SH-SY5Y (cell line): Measurements from ENCODE around the gene KLHDC4.

Experiments used
- GATA2 ChIP-seq: IDR thresholded peaks from 2 replicates; pipeline ENCODE4 v1.6.1; 2011; ENCODE audit warnings: mild to moderate bottlenecking, low read depth, low read length
- GATA3 ChIP-seq: IDR thresholded peaks from 2 replicates; pipeline ENCODE4 v1.6.1; 2011; ENCODE audit warnings: low read depth, mild to moderate bottlenecking, low read length, moderate library complexity

Gene KLHDC4

DNA sequence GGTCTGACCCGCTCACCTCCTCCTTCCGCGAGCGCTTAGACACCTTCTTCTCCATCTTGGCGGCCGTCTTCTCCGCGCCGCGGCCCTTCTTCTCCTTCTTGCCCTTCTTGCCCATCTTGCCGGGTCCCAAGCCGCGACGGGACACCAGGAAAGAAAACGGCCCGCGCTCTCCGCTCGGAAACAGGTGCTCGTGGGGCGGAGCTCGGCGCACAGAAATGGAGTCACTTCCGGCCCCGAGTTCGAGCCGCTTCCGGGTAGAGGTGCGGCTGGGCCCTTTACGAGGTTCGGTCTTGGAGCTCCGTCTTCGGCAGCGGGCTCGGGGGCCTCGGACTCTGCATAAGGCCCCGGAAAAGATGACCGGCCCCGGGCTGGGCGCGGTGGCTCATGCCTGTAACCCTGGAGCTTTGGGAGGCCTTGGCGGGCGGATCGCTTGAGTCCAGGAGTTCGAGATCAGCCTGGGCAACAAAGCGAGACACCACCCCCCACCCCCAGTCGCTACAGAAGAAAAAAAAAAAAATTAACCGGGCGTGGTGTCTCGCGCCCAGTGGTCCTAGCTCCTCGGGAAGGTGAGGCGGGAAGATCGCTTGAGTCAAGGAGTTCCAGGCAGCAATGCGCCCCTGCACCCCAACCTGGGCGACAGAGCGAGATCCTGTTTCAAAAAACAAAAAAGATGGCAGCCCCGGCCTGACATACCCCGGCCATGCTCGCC lies at the start of gene KLHDC4:
KLHDC4 (minus strand) TSS at position 211 of the 709 bp plus-strand sequence; CDS start at position 115, 96 bp downstream.
- TF ChIP-seq GATA3 = no peak
- no peak for TF ChIP-seq GATA2

DNA sequence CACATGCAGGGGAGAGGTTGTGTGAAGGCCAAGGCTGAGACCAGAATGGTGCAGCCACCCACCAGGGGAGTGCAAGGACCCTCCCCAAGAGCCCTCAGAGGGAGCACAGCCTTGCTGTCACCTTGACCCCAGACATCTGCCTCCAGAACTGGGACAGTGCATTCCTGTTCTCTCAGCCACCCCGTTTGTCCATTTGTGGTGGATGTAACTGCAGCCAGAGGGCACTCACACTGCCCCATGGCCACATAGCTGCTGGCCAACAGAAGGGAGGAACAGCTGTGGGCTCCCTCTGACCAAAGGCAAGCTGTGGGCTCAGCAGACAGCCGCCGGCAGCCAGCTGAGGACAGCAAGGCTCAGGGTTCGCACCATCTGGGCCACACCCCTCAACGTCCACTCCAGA lies 49.8 kb upstream of the KLHDC4 start:
- TF ChIP-seq GATA3 = no peak
- no peak for TF ChIP-seq GATA2

DNA sequence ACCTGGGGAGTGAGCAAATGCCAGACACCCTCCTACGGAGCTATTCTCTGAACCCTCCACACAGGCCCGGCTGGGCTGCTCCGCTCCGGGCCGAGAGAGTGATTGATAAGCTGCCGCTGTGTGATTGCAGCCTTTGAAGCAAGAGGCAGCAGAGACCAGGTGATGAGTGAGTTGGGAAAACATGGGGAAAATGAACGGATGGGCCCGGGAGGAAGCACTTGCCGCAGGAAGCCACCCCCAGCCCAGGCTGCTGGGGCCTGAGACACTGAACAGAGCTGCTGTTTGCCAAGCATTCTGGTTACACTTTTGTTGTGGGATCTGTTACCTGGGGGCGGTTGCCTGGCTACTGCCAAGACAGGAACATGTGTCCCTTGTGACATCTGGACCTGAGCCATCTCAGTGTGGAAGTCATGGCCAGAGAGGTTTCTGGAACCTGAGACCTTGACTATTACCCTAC lies 46.4 kb upstream of the KLHDC4 start:
- no peak for TF ChIP-seq GATA3
- no peak for TF ChIP-seq GATA2

DNA sequence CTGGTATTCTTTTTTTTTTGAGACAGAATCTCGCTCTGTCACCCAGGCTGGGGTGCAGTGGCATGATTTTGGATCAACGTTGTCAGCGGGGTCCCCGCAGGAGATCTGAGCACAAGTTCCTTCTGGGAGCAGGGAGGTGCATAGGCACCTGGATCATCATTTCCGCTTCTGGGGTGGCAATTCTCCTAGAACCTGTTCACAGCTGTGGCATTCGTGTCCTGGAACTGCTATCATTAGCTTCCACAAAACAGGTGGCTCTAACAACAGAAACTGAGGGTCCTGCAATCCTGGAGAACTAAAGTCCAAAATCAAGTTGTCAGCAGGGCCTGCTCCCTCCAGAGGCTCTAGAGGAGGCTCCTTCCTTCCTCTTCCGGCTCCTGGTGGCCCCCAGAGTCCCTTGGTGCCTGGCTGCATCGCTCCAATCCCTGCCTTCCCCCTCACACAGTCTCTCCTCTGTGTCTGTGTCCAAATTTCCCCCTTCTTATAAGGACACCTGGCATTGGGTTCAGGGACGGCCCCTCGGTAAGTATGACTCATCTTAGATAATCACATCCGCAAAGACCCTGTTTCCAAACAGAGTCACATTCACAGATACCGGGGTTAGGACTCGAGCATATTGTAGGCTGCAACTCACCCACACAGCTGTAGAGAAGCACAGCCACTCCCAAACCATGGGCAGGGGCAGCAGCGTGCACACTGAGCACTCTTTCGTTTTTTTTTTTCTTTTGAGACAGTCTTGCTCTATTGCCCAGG lies 43.5 kb upstream of the KLHDC4 start:
- TF ChIP-seq GATA2 = no peak
- TF ChIP-seq GATA3 = no peak

DNA sequence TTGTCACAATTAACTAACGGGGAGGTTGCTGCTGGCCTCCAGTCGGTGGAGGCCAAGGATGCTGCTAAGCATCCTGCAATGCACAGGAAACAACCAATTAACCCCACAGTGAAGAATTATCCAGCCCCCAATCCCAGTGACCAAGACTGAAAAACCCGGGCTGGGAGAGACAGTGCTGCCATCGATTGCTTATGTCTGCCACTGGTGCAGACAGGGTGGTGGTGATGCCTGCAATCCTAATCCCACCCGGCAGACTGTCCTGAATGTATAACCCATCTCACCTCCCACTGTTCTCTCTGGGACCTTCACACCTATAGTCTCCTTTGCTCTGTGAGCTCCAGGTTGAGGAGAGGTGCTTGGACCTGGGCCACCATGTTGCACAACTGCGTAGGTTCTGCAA lies 42.3 kb upstream of the KLHDC4 start:
- TF ChIP-seq GATA2 (no peak), GATA3 (no peak)

DNA sequence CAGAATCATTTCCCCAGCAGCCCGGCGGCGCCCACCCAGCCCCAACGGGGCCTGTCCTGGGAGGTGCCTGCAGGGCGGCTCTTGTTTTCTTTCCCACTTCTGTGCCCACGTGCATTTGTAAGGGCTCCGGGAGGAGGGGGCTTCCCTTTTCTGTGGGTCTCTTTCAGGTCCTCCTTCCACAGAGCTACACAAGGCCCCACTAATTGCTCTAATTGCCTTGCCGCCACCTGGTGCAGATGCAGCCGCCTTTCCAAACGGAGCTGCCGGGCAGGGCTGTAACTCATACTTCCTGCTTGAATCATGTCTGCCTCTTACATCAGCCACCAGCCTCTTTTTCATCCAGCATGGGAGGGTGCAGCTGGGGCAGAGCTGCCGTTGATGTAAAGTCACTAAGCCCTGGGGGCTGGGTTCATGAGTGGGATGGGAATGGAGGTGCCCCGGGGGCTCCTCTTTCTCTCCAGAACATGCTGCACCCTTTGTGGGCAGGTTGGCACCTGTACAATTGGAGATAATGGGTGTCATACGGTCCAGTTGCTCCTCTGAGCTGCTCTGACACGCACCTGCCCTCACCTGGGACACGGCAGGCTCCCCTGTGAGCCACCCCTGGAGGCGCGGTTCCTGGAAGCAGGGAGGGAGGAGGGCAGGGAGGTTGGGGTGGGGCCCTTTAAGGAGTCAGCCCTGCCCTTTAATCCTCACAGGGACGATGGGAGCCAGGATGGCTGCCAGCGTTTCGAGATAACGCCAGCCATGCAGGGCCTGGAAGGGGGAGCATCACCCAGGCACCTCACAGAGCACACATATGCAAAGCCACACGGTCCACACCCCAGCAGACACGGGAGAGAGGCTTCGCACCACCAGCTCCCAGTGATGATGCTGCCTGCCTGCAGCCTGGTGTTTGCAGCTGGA lies 41.1 kb upstream of the KLHDC4 start:
- no peak for TF ChIP-seq GATA3
- TF ChIP-seq GATA2 = peak; percentile 66

DNA sequence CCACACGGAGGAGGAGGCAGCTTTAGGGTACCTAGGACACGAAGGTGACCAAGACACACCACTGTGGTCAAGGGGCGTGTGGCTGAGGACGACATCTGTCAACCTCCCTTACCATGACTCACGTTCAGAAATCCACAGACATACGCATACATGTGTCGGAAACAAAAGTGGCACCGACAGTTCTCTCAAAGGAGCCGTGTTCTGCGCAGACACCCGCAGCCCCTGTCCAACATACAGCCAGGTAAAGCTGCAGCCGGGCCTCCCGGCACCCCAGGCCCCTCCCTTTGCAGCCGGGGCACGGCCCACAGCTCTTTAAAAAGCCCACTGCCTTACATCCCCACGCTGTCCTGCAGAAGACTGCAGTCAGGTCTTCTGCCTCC lies 40.5 kb upstream of the KLHDC4 start:
- no peak for TF ChIP-seq GATA3
- TF ChIP-seq GATA2 = no peak

DNA sequence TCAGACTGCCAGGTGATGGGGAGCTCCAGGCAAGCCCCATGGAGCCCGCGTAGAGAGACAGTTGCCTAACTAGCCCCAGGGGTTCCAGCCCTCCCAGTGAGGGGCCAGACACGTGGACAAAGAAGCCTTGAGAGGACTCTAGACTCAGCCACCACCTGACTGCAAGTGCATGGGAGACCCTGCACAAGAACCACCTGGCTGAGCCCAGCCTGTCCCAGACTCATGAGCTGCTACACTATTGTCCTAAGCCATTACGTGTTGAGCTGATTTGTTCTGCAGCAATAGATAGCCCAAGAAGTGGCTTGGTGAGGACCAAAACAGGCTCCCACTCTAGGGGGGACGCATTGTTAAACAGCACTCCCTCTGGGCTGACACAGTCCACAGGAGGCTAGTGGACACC lies 37.6 kb upstream of the KLHDC4 start:
- TF ChIP-seq GATA2 (no peak), GATA3 (no peak)

DNA sequence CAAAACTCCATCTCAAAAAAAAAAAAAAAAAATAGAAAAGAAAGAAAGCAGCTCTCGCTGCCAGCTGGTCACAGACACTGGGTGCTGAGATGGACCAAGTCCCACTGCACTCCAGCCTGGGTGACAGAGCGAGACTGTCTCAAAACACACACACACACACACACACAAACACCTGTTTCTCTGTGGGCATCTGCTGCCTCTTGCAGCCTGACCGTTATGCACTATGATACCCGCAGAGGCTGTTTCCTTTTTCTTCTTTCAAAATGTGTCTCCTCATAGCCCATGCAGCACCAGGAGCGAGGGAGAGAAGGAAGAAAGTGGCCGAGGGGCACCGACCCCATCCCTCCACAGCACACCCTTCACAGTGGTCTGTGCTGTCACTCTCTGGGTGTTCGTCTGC lies 36.9 kb upstream of the KLHDC4 start:
- TF ChIP-seq GATA3 (no peak), GATA2 (no peak)

DNA sequence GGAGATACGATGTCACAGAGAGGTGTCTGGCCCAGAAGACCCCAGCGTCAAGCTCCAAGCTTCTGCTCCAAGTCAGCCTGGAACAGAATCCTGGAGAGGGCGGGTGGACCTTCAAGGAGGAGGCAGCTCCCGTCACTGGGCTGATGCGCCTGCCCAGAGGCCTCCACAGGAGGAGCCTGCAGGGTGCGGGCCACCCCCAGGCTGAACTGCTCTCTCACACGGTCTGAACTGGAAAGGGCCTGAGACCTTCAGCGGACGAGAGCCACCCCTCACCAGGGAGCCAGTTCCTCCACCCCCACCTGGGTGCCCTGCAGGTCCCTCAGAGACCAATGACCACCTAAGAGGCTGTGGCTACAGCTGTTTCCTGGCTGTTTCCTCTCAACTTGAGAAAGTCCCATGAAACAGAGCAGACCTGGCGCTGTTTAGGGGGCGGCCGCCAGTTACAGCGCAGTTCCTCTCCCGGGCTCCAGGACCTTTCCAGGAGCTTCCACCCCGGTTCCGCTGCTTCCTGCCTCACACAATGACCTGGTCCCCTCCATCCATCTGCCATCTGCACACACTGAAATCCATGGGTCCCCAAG lies 36.0 kb upstream of the KLHDC4 start:
- TF ChIP-seq GATA2 (no peak), GATA3 (no peak)

DNA sequence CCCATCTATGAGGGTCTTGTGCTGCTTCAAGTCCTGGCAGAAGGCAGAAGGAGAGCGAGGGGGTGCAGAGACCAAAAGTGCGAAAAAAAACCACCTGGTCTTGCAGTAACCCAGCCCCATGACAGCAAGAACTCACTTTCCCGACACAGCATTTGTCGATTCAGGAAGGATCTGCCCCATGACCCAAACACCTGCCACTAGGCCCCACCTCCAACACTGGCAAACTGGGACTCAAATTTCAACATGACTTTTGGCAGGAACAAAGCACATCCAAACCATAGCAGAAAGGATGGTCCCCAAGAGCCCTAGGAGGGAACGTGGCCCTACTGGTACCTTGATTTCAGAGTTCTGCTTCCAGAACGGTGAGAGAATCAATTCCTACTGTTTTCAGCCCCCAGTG lies 34.7 kb upstream of the KLHDC4 start:
- no peak for TF ChIP-seq GATA2
- no peak for TF ChIP-seq GATA3

DNA sequence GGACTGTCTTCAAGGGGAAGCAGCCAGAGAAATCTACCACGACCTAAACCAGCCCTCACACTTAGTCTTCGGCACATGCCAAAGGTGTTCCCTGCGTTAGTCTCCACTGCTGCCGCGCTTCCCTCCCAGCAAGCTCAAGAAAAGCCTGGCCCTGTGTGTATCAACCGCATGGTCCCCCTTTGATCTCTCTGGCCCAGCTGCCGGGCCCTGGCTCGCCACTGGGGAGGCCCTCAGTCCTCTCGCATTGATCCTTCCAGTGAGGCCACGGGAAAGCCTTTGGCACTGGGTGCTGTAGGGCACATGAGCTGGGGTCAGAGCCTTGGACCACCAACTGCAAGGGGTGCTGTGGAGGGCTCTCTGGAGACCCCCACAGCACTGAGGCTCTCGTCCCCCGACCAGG lies 29.6 kb upstream of the KLHDC4 start:
- TF ChIP-seq GATA2 (no peak), GATA3 (no peak)

DNA sequence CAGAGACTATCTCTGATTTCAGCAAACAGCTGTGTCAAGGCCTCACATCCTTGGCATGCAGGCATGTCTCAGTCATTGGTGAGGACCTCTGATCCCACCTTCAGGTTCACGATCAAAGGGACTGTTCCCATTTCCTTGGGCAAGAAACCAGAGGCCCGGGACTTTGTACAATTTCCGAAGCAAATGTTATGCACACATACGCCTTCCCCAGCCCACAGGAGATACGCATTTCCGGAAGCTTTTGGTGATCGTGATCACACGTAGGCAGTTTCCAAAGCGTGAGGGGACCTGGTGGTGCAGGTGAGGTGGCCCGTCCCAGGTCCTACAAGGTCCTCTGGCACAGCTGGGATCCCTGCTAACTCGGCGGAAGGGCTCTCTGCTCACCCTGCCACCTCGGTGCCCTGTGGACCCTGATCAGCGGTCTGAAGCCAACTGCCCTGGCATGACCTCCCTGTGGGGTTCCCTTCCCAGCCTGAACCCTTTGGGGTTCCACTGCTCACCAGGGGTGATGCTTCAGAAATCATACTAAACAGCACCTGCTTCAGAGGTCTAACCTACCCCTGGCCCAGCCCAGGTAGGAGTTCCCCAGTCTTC lies 28.8 kb upstream of the KLHDC4 start:
- TF ChIP-seq GATA2 (no peak), GATA3 (no peak)
